Activated CD4-positive, alpha-beta T cell treated with anti-CD3 and anti-CD28 coated beads, Interleukin-2, amount 10 ng/mL, durations not matched to agents 24 days and 14 days (primary cell): ENCODE results near the gene ZFP14. TPM values are rescaled to one million over a fixed set of nuclear protein-coding genes. Genes with fewer than 3 reads are reported as not detected.
"Not testable (repeated sequence)": the region's sequence is repeated elsewhere in the genome, so short reads cannot be mapped to it uniquely, and the experiment has no call there.

ENCODE experiments used
- DNase-seq: peaks from one replicate; pipeline ENCODE4 v3.0.0; 2022
- H3K27ac Mint-ChIP-seq: one replicate; pipeline ENCODE4 v1.8.0; 2022; ENCODE audit warnings: mild to moderate bottlenecking, mixed read lengths
- H3K27me3 Mint-ChIP-seq: one replicate; pipeline ENCODE4 v1.8.0; 2022; ENCODE audit warnings: mixed read lengths
- H3K36me3 Mint-ChIP-seq: one replicate; pipeline ENCODE4 v1.8.0; 2022; ENCODE audit warnings: low read depth, mild to moderate bottlenecking, mixed read lengths
- H3K4me1 Mint-ChIP-seq: one replicate; pipeline ENCODE4 v1.8.0; 2021; ENCODE audit warnings: mixed read lengths
- H3K4me3 Mint-ChIP-seq: one replicate; pipeline ENCODE4 v1.8.0; 2022; ENCODE audit warnings: mild to moderate bottlenecking, moderate library complexity, mixed read lengths
- H3K9me3 Mint-ChIP-seq: one replicate; pipeline ENCODE4 v1.8.0; 2021; ENCODE audit warnings: mixed read lengths
- intact Hi-C: fragments of 100-400 bp; cut with micrococcal nuclease; formaldehyde crosslinking; loops from one replicate; pipeline ENCODE4 v1.15.1; 2023
- total RNA-seq: library from RNA; stranded (reverse); gene quantifications from 2 replicates; pipeline ENCODE4 v1.2.3, GENCODE V29; 2022

ZFP14 gene
- total RNA-seq, 1 donor from 2014 or later, result 3.2 TPM

- H3K4me3 Mint-ChIP-seq, result peak overlapping the region; percentile 84
- H3K27ac Mint-ChIP-seq, result peak overlapping the region; percentile 34
Measured at GRCh38 chr19:36379510-36379819, 464 bp upstream of the ZFP14 start.

GRCh38 chr19:36377541-36378178 is 1.3 kb downstream of the ZFP14 start:
- Mint-ChIP-seq H3K4me3 (peak overlapping the region; percentile 84), H3K27ac (peak overlapping the region; percentile 8), H3K9me3 (peaks cover 5% of the 10 kb centered on the region), H3K27me3 (no peaks in the 10 kb centered on the region), H3K36me3 (peaks cover 13% of the 10 kb centered on the region), H3K4me1 (peaks cover 14% of the 10 kb centered on the region)
- DNase-seq, result no peak
- intact Hi-C loops, result loop anchor here (2.0 to 5.0 kb wide), 5 partner anchors 41 to 700 kb away; partner anchors contain the start of genes ZFP82, ZNF146, ZNF382 and ZNF420

More at GRCh38 chr19:36379510-36379819, 464 bp upstream of the ZFP14 start:
- peaks cover 6% of the 10 kb centered on the region for H3K9me3 Mint-ChIP-seq
- no peaks in the 10 kb centered on the region for H3K27me3 Mint-ChIP-seq
- H3K36me3 Mint-ChIP-seq, result peaks cover 9% of the 10 kb centered on the region
- intact Hi-C loops, result loop anchor here (1.0 to 5.0 kb wide), 9 partner anchors 39 to 698 kb away; partner anchors contain the start of genes ZFP82, ZNF146, ZNF260 and ZNF382
- DNase-seq, result no peak
- peaks cover 14% of the 10 kb centered on the region for H3K4me1 Mint-ChIP-seq

DNA sequence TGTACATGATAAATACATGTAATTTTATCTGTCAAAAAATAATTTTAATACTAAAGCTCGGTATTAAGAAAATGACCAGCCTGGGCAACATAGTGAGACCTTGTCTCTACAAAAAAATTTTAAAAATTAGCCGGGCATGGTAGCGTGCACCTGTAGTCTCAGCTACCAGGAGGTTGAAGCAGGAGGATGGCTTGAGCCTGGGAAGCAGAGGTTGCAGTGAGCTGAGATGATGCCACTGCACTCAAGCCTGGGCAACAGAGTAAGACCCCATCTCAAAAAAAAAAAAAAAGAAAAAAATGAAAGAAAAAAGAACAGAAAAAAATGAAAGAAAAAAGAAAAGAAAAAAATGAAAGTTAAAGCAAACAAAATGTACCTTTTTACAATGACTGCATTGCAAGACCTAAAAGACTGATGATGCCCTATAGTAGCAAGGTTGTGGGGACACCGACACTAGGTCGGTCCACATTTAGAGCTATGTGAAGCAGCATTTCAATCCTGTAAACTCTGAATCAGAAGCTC is 5.3 kb downstream of the ZFP14 start:
- H3K9me3 Mint-ChIP-seq, result peaks cover 16% of the 10 kb centered on the region
- intact Hi-C loops, result no loop called here
- H3K27me3 Mint-ChIP-seq, result no peaks in the 10 kb centered on the region
- no peak for DNase-seq
- peaks cover 25% of the 10 kb centered on the region for H3K36me3 Mint-ChIP-seq
- H3K27ac Mint-ChIP-seq, result no peak overlapping the region
- peaks cover 14% of the 10 kb centered on the region for H3K4me1 Mint-ChIP-seq
- H3K4me3 Mint-ChIP-seq, result no peak overlapping the region

DNA sequence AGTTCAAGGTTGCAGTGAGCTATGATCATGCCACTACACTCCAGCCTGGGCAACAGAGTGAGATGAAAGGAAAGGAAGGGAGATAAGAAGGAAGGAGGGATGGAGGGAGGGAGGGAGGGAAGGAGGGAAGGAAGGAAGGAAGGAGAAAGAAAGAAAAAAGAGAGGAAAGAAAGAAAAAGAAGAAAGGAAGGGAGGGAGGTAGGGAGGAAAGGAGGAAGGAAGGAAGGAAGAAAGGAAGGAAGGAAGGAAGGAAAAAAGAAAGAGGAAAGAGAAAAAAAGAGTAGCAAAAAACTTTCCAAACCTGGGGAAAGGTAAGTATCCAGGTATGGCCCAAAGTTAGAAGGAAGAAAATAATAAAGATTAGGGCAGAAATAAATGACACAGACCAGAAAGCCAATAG is 7.1 kb downstream of the ZFP14 start:
- peaks cover 39% of the 10 kb centered on the region for H3K36me3 Mint-ChIP-seq
- peaks cover 16% of the 10 kb centered on the region for H3K9me3 Mint-ChIP-seq
- no peak overlapping the region for H3K27ac Mint-ChIP-seq
- DNase-seq, result no peak
- no peak overlapping the region for H3K4me3 Mint-ChIP-seq
- H3K27me3 Mint-ChIP-seq, result no peaks in the 10 kb centered on the region
- intact Hi-C loops, result no loop called here
- H3K4me1 Mint-ChIP-seq, result peaks cover 2% of the 10 kb centered on the region

- Mint-ChIP-seq H3K4me1 (no peaks in the 10 kb centered on the region), H3K27ac (no peak overlapping the region), H3K36me3 (peaks cover 76% of the 10 kb centered on the region), H3K27me3 (no peaks in the 10 kb centered on the region), H3K4me3 (no peak overlapping the region), H3K9me3 (peaks cover 11% of the 10 kb centered on the region)
- intact Hi-C loops, result no loop called here
- no peak for DNase-seq
Measured at GRCh38 chr19:36363845-36364244, 15.2 kb downstream of the ZFP14 start.

GRCh38 chr19:36340786-36341372 is 38.1 kb downstream of the ZFP14 start:
- no peak for DNase-seq
- H3K36me3 Mint-ChIP-seq, result peaks cover 29% of the 10 kb centered on the region
- H3K9me3 Mint-ChIP-seq, result peaks cover 37% of the 10 kb centered on the region
- H3K27me3 Mint-ChIP-seq, result no peaks in the 10 kb centered on the region
- H3K4me1 Mint-ChIP-seq, result no peaks in the 10 kb centered on the region
- H3K27ac Mint-ChIP-seq, result no peak overlapping the region
- no peak overlapping the region for H3K4me3 Mint-ChIP-seq
- intact Hi-C loops, result no loop called here

DNA sequence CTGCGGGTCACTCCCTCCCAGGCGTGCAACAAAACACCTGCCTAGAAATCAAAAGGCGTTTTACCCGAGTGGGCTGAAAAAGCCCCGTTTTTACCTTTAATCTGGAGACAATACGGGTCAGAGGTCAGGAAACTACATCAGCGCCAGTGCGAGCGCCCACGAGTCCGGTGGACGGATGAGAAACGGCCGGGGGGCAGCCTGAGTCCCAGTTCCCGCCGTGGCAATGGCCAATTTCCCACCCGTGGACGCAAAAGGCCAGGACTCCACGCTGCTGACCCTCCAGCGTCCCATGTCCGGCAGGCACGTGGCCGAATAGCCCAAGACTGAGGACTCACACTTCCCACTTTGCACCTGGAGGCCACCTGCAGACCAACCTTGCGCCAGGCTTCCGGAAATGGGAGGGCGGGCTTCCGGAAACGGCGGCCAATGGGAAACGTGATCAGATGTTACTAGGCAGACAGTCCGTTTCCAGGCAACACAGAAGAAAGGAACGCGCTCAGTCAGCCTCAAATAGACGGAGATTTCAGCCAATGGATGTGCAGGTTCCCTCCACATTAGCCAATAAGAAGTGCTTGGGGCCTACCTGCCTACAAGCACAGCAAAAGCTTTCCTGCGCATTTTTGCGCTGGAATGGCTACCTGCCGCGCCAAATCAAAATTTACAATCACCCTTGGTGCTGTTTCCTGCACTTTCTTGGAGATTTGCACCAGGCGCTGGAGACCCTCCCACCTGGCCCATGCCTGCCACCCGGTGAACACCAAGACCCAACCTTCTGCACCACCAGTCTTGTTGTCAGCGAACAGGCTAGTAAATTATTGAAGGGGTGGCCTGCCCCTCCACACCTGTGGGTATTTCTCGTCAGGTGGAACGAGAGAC is 47.4 kb downstream of the ZFP14 start:
- H3K27me3 Mint-ChIP-seq, result no peaks in the 10 kb centered on the region
- peaks cover 30% of the 10 kb centered on the region for H3K9me3 Mint-ChIP-seq
- H3K4me3 Mint-ChIP-seq, result peak overlapping the region; percentile 70
- DNase-seq, result peak; percentile 87
- intact Hi-C loops, result no loop called here
- H3K27ac Mint-ChIP-seq, result peak overlapping the region; percentile 25
- peaks cover 26% of the 10 kb centered on the region for H3K36me3 Mint-ChIP-seq
- no peaks in the 10 kb centered on the region for H3K4me1 Mint-ChIP-seq

DNA sequence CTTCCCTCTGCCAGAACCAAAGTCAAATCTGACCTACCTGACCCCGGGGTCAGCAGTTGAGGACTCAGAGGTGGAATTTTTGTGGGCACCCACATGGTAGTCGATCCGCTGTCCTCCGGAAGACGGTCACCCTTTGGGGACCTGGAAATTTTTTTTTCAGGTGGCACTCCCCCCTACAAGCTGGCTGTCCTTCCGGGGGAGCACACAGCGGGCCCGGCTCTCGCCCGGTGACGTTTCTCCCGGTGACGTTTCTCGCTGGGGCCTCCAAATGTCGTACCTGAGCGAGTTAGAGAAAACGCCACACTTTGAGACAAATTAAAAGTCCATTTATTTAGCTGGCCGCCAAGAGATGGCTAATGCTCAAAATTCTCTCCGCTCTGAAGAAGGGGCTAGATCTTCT is 48.8 kb downstream of the ZFP14 start:
- peaks cover 30% of the 10 kb centered on the region for H3K9me3 Mint-ChIP-seq
- peak overlapping the region; percentile 70 for H3K4me3 Mint-ChIP-seq
- no peak for DNase-seq

DNA sequence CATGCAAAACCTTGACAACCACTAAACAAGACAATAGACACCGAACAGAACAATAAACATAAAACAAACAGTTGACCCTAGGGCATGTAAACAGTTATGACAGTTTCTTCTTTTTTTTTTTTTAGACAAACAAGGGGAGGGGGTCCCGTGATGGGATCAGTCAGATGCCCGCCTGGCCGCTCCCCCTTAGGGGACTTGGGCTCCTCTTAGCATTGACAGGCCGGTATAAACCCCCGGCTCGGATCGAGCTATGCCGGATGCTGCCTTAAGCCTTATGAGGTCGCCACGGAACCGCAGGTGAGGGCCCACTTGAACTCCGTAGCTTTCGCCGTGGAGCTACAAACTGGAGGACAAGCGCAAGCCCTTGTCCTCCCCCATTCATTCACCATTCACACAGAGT is 49.5 kb downstream of the ZFP14 start:
- DNase-seq, H3K4me1 Mint-ChIP-seq, intact Hi-C loops, H3K4me3 Mint-ChIP-seq, H3K27me3 Mint-ChIP-seq, H3K27ac Mint-ChIP-seq: not testable (repeated sequence)
- Mint-ChIP-seq H3K9me3 (peaks cover 30% of the 10 kb centered on the region), H3K36me3 (peaks cover 26% of the 10 kb centered on the region)

More for the DNA sequence above, 48.8 kb downstream of the ZFP14 start:
- H3K36me3 Mint-ChIP-seq, result peaks cover 26% of the 10 kb centered on the region
- intact Hi-C loops, result no loop called here
- H3K4me1 Mint-ChIP-seq, result no peaks in the 10 kb centered on the region
- no peak overlapping the region for H3K27ac Mint-ChIP-seq
- H3K27me3 Mint-ChIP-seq, result no peaks in the 10 kb centered on the region

GRCh38 chr19:36326649-36327048 is 52.4 kb downstream of the ZFP14 start:
- H3K27me3 Mint-ChIP-seq, DNase-seq, H3K27ac Mint-ChIP-seq, intact Hi-C loops, H3K4me1 Mint-ChIP-seq, H3K4me3 Mint-ChIP-seq: not testable (repeated sequence)
- peaks cover 26% of the 10 kb centered on the region for H3K9me3 Mint-ChIP-seq
- peaks cover 23% of the 10 kb centered on the region for H3K36me3 Mint-ChIP-seq

DNA sequence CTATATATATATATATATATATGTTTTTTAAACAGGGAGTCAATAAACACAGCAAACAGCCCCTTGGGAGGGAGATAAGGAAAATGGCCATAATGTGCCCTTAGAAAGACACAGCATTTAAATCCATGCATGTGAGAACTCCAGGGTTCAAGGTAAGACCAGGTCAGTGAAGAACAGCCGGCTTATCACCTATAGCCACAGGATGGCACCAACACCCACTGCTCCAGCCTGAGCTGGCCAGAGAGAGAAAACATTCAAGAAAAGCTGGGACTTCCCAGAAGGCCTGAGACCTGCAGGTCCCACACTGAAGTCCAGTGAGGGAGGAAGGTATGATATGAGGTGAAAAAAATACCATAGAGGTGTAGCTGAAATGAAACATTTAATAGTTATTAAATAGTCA is 63.8 kb downstream of the ZFP14 start:
- H3K27ac Mint-ChIP-seq, DNase-seq, H3K27me3 Mint-ChIP-seq, H3K9me3 Mint-ChIP-seq, H3K36me3 Mint-ChIP-seq, H3K4me3 Mint-ChIP-seq, H3K4me1 Mint-ChIP-seq, intact Hi-C loops: not testable (repeated sequence)

DNA sequence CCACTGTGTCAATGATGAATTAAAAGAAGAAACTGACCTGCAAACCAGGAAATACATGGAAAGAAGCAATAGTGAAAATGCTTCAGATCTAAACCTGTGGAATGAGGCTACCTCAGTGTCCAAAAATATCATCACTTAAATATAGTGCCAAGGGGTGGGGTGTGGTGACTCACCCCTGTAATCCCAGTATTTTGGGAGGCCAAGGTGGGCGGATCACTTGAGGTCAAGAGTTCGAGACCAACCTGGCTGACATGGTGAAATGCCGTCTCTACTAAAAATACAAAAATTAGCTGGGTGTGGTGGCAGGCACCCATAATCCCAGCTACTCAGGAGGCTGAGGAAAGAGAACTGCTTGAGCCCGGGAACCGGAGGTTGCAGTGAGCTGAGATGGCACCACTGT is 64.9 kb downstream of the ZFP14 start:
- DNase-seq, H3K4me3 Mint-ChIP-seq, H3K27ac Mint-ChIP-seq, intact Hi-C loops, H3K9me3 Mint-ChIP-seq, H3K36me3 Mint-ChIP-seq, H3K4me1 Mint-ChIP-seq, H3K27me3 Mint-ChIP-seq: not testable (repeated sequence)

DNA sequence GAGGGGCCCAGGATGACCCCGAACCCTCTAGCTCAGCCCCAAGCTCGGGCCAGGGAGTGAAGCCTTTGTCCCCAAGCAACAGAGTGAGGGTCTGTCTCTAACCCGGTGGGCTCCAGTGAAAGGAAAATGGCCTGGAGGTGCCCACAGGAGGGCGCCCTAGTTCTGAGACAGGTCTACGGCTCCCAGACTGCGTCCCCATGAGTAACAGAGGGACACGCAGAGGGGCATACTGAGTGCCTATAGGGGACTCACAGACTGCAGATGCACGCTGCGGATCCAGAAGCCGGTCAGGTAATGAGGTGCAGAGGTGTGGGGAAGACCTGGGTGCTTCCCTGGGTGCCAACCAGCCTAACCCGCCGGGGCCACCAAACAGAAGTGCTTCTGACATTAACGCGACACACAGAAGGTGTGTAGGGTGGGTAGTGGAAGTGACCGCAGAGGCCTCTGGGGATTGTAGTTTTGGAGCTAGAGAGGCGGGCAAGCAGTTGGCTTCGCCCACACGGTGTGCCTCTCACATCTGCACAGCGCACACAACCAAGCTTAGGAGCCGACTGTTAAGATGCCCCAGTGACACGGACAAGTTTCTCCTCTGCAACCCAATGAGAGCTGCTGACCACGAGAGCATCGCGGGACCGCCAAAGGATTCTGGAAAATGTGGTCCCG is 67.8 kb downstream of the ZFP14 start:
- H3K36me3 Mint-ChIP-seq, H3K4me3 Mint-ChIP-seq, intact Hi-C loops, H3K27ac Mint-ChIP-seq, H3K4me1 Mint-ChIP-seq, H3K9me3 Mint-ChIP-seq, H3K27me3 Mint-ChIP-seq, DNase-seq: not testable (repeated sequence)
